ENCODE measurements around the gene MAEA. TPM values are rescaled to one million over a fixed set of nuclear protein-coding genes. Genes with fewer than 3 reads are reported as not detected.

The MAEA gene
- total RNA-seq, 4 donors from 2014 or later: 47.2 to 62.1 (median 53.9) TPM

DNA sequence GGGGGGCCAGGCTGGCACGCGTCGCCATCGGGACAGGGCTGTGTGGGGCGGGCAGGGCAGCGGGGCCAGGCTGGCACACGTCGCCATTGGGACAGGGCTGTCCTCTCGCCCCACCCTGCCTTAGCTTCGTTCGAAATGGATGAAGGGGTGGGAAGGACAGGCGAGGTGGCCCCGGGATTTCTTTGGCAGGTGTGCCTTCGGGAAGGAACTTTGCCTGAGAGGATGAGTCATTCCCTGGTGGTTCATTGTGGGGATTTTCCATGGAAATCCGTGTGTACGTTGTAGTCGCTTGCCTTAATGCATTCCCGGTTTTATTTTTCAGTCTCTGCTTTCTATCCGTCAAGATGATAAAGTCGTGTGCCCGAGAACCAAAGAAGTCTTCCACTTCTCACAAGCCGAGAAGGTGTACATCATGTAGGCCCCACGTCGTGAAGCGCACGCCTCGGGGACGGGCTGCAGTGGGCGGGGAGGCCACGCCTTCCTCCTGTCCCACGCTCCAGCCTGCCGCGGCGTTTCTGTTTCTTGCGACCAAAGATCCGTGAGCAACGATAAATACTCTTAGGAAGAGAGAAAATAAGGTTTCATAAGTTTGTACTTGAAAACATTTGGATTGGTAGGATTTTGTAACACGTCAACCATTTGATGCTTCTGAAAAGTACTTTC lies 49.2 kb downstream of the MAEA start:
- Histone ChIP-seq H3K4me3 (no peak overlapping the region), H3K9me3 (no peaks in the 10 kb centered on the region), H3K27me3 (no peaks in the 10 kb centered on the region), H3K4me1 (no peaks in the 10 kb centered on the region), H3K36me3 (peaks cover 0 to 76% of the 10 kb centered on the region in 2 donors), H3K27ac (no peak overlapping the region)
- WGBS, 2 donors (ENCODE audit: low coverage in 1 of 2): 96 to 97% methylated on average over 15 to 24 of the region's 38 CpGs
- TF ChIP-seq EP300 (IDR thresholded peaks at IDR 0.05) (no peak), POLR2A (IDR thresholded peaks at IDR 0.05) (no peak), CTCF (IDR thresholded peaks at IDR 0.05) (no peak), POLR2AphosphoS5 (IDR thresholded peaks at IDR 0.05) (no peak)
- no peak for ATAC-seq

DNA sequence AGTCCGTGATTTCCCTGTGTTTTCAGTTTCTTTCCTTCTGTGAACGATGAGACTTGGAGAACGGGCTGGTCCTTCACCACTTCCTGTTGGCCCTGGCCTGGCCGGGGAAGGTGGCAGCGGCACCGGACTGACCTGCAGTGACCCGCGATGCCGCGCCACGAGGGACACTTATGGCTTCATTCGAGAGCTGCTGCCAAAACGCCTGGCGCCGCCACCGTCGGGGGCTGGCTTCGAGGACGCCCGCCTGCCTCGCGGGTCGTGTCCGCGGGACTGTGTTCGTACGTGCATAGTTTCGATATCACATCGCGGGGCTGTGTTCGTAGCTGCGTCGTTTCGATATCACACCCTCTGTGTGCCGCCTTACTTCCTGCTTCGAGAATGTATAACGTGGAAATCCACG lies 49.8 kb downstream of the MAEA start:
- 91 to 94% methylated on average over 16 to 20 of the region's 38 CpGs for WGBS, 2 donors (ENCODE audit: low coverage in 1 of 2)

GRCh38 chr4:1340181-1340747 lies 50.6 kb downstream of the MAEA start:
- WGBS, 2 donors (ENCODE audit: low coverage in 1 of 2): 79 to 97% methylated on average over 9 to 16 of the region's 29 CpGs
- TF ChIP-seq POLR2A (IDR thresholded peaks at IDR 0.05) (no peak), CTCF (IDR thresholded peaks at IDR 0.05) (no peak), EP300 (IDR thresholded peaks at IDR 0.05) (no peak), POLR2AphosphoS5 (IDR thresholded peaks at IDR 0.05) (no peak)
- no peak overlapping the region for H3K4me3 ChIP-seq
- ATAC-seq: no peak
- H3K36me3 ChIP-seq: peaks cover 0 to 62% of the 10 kb centered on the region in 2 donors
- H3K27ac ChIP-seq: no peak overlapping the region
- peaks cover 0 to 7% (median 0%) of the 10 kb centered on the region in 3 donors for H3K4me1 ChIP-seq
- no peaks in the 10 kb centered on the region for H3K27me3 ChIP-seq
- H3K9me3 ChIP-seq: no peaks in the 10 kb centered on the region

More for the DNA sequence above, 49.8 kb downstream of the MAEA start:
- H3K27me3 ChIP-seq: no peaks in the 10 kb centered on the region
- TF ChIP-seq EP300 (IDR thresholded peaks at IDR 0.05): no peak
- TF ChIP-seq CTCF (IDR thresholded peaks at IDR 0.05): no peak
- no peak for TF ChIP-seq POLR2AphosphoS5 (IDR thresholded peaks at IDR 0.05)
- no peak for TF ChIP-seq POLR2A (IDR thresholded peaks at IDR 0.05)
- no peak overlapping the region for H3K4me3 ChIP-seq
- no peak for ATAC-seq
- H3K27ac ChIP-seq: no peak overlapping the region
- peaks cover 0 to 70% of the 10 kb centered on the region in 2 donors for H3K36me3 ChIP-seq
- H3K9me3 ChIP-seq: no peaks in the 10 kb centered on the region
- no peaks in the 10 kb centered on the region for H3K4me1 ChIP-seq

DNA sequence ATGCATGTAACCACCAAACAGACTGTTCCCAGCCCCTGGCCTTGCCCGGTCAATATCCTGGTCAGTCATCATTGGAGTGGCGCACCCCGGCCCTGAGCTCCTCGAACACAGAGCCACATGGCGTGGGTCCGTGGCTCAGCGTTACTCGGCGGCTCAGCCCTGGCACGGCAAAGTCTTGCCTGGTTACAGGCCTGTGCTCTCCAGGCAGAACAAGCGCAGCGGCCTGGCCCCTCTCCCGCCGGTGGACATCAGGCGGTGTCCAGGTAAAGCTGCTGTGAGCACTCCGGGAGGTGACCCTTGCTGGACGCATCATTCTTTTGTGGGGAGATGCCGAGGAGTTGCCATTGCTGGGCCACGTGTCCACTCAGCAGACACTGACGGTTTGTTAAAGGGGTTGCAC lies 51.2 kb downstream of the MAEA start:
- H3K4me1 ChIP-seq: peaks cover 0 to 12% (median 4%) of the 10 kb centered on the region in 3 donors
- H3K4me3 ChIP-seq: no peak overlapping the region
- H3K36me3 ChIP-seq: peaks cover 0 to 59% of the 10 kb centered on the region in 2 donors
- 100% methylated on average over 7 of the region's 20 CpGs; no CpG with 5 or more reads in 1 of the 2 donors for WGBS, 2 donors (ENCODE audit: low coverage in 1 of 2)
- TF ChIP-seq POLR2A (IDR thresholded peaks at IDR 0.05) (no peak), POLR2AphosphoS5 (IDR thresholded peaks at IDR 0.05) (no peak), CTCF (IDR thresholded peaks at IDR 0.05) (no peak), EP300 (IDR thresholded peaks at IDR 0.05) (no peak)
- H3K9me3 ChIP-seq: no peaks in the 10 kb centered on the region
- no peak for ATAC-seq
- H3K27me3 ChIP-seq: no peaks in the 10 kb centered on the region
- no peak overlapping the region for H3K27ac ChIP-seq

- Histone ChIP-seq H3K36me3 (peaks cover 0 to 48% of the 10 kb centered on the region in 2 donors), H3K4me3 (no peak overlapping the region), H3K27me3 (no peaks in the 10 kb centered on the region), H3K4me1 (peaks cover 0 to 16% (median 4%) of the 10 kb centered on the region in 3 donors), H3K9me3 (no peaks in the 10 kb centered on the region), H3K27ac (no peak overlapping the region)
- no peak for TF ChIP-seq POLR2AphosphoS5 (IDR thresholded peaks at IDR 0.05)
- no peak for TF ChIP-seq CTCF (IDR thresholded peaks at IDR 0.05)
- no peak for TF ChIP-seq POLR2A (IDR thresholded peaks at IDR 0.05)
- TF ChIP-seq EP300 (IDR thresholded peaks at IDR 0.05): no peak
- no peak for ATAC-seq
- 92 to 100% methylated on average over 1 of the region's 1 CpG for WGBS, 2 donors (ENCODE audit: low coverage in 1 of 2)
These were observed 52.3 kb downstream of the MAEA start for GRCh38 chr4:1342003-1342402.
